ENCODE data around the gene CACNA1C. TPM values are rescaled to one million over a fixed set of nuclear protein-coding genes. Genes with fewer than 3 reads are reported as not detected.

CACNA1C gene
- total RNA-seq, 1 donor from 2014 or later: 201 TPM

- intact Hi-C loops (cut with micrococcal nuclease): no loop called here
- ATAC-seq: peak; percentile 28
- DNase-seq: no peak
Measured at GRCh38 chr12:2613326-2614073, 560.7 kb downstream of the CACNA1C start.

GRCh38 chr12:2614341-2614740, 561.6 kb downstream of the CACNA1C start:
- DNase-seq (no peak), ATAC-seq (no peak)
- intact Hi-C loops (cut with micrococcal nuclease): no loop called here

- peak; percentile 56 for ATAC-seq
- peak; percentile 47 for DNase-seq
- intact Hi-C loops (cut with micrococcal nuclease): no loop called here
Measured at GRCh38 chr12:2615665-2616402, 563.0 kb downstream of the CACNA1C start.

- intact Hi-C loops (cut with micrococcal nuclease): no loop called here
- ATAC-seq (no peak), DNase-seq (no peak)
Measured at GRCh38 chr12:2616763-2617162, 564.0 kb downstream of the CACNA1C start.

GRCh38 chr12:2617365-2617764, 564.6 kb downstream of the CACNA1C start:
- DNase-seq (no peak), ATAC-seq (no peak)
- intact Hi-C loops (cut with micrococcal nuclease): no loop called here

- intact Hi-C loops (cut with micrococcal nuclease): no loop called here
- ATAC-seq: no peak
- no peak for DNase-seq
Measured at GRCh38 chr12:2618291-2618995, 565.7 kb downstream of the CACNA1C start.

- intact Hi-C loops (cut with micrococcal nuclease): no loop called here
- ATAC-seq (no peak), DNase-seq (no peak)
Measured at GRCh38 chr12:2619136-2619535, 566.3 kb downstream of the CACNA1C start.

GRCh38 chr12:2622460-2622859, 569.7 kb downstream of the CACNA1C start:
- intact Hi-C loops (cut with micrococcal nuclease): no loop called here
- peak; percentile 18 for ATAC-seq
- DNase-seq: no peak

GRCh38 chr12:2623472-2623871, 570.7 kb downstream of the CACNA1C start:
- ATAC-seq (no peak), DNase-seq (no peak)
- intact Hi-C loops (cut with micrococcal nuclease): no loop called here

- intact Hi-C loops (cut with micrococcal nuclease): no loop called here
- no peak for DNase-seq
- ATAC-seq: no peak
Measured at GRCh38 chr12:2624543-2625288, 571.9 kb downstream of the CACNA1C start.

GRCh38 chr12:2625289-2625612, 572.5 kb downstream of the CACNA1C start:
- DNase-seq: no peak
- no peak for ATAC-seq
- intact Hi-C loops (cut with micrococcal nuclease): no loop called here

GRCh38 chr12:2627076-2627834, 574.5 kb downstream of the CACNA1C start:
- intact Hi-C loops (cut with micrococcal nuclease): no loop called here
- no peak for DNase-seq
- no peak for ATAC-seq

- intact Hi-C loops (cut with micrococcal nuclease): no loop called here
- ATAC-seq: no peak
- DNase-seq: no peak
Measured at GRCh38 chr12:2627835-2628191, 575.0 kb downstream of the CACNA1C start.

- intact Hi-C loops (cut with micrococcal nuclease): no loop called here
- no peak for ATAC-seq
- no peak for DNase-seq
Measured at GRCh38 chr12:2628401-2628800, 575.6 kb downstream of the CACNA1C start.

- no peak for DNase-seq
Measured at GRCh38 chr12:2629051-2629450, 576.3 kb downstream of the CACNA1C start.

GRCh38 chr12:2631653-2632350, 579.0 kb downstream of the CACNA1C start:
- no peak for DNase-seq
- intact Hi-C loops (cut with micrococcal nuclease): no loop called here
- ATAC-seq: peak; percentile 58

More at GRCh38 chr12:2629051-2629450, 576.3 kb downstream of the CACNA1C start:
- ATAC-seq: no peak
- intact Hi-C loops (cut with micrococcal nuclease): no loop called here

GRCh38 chr12:2633176-2633824, 580.5 kb downstream of the CACNA1C start:
- ATAC-seq (no peak), DNase-seq (no peak)
- intact Hi-C loops (cut with micrococcal nuclease): no loop called here

GRCh38 chr12:2633825-2634200, 581.0 kb downstream of the CACNA1C start:
- intact Hi-C loops (cut with micrococcal nuclease): no loop called here
- ATAC-seq (no peak), DNase-seq (no peak)

All from left ventricle myocardium superior (tissue), 1 donor.